HEK293 (cell line): ENCODE measurements around the gene ERBB2.

Source experiments
- CTCF ChIA-PET: fragments of 350-600 bp; formaldehyde crosslinking; extraction: SDS; loops from one replicate; lab custom pipeline; 2021; ENCODE audit warnings: antibody characterized with exemption; lab: Yijun Ruan, JAX
- POLR2A ChIA-PET: fragments of 300-600 bp; formaldehyde crosslinking; extraction: SDS; loops from one replicate; lab custom pipeline; 2020; ENCODE audit warnings: antibody characterized with exemption, inconsistent platforms; lab: Yijun Ruan, JAX
- H3K27ac ChIP-seq: fragments of 200-500 bp; sonication (Bioruptor generic); 2 replicates; pipeline ENCODE4 v1.5.1; 2014; ENCODE audit warnings: low read depth, low read length, control low read depth, inconsistent platforms; ENCODE audit errors: extremely low read depth
- H3K36me3 ChIP-seq, 2 experiments: fragments of 200-500 bp in 1 of 2; sonication (Bioruptor generic) in 1 of 2; 1 replicate in 1 of 2; 2 replicates in 1 of 2; pipeline ENCODE4 v1.5.1; 2014 to 2017; ENCODE audit warnings: inconsistent platforms in 2 of 2, low read length in 2 of 2; ENCODE audit not compliant: control insufficient read depth in 2 of 2, insufficient read depth in 1 of 2
- H3K4me1 ChIP-seq: fragments of 200-500 bp; sonication (Bioruptor generic); 2 replicates; pipeline ENCODE4 v1.5.1; 2014; ENCODE audit warnings: mild to moderate bottlenecking, low read length, inconsistent platforms; ENCODE audit not compliant: control insufficient read depth, insufficient read depth
- H3K4me3 ChIP-seq: 2 replicates; pipeline ENCODE4 v1.5.1; 2011; ENCODE audit warnings: low read depth, mild to moderate bottlenecking, control low read depth, low read length, moderate library complexity
- H3K9me3 ChIP-seq: fragments of 200-500 bp; sonication (Bioruptor generic); 2 replicates; pipeline ENCODE4 v1.5.1; 2014; ENCODE audit warnings: low read depth, low read length, inconsistent platforms; ENCODE audit not compliant: control insufficient read depth, insufficient read depth
- BCL11B ChIP-seq: fragments of 450-650 bp; formaldehyde crosslinking; IDR thresholded peaks from 2 replicates; pipeline ENCODE4 v1.5.1; 2016; ENCODE audit warnings: low read depth, missing biosample characterization, missing genetic modification characterization
- GLIS2 ChIP-seq: fragments of 450-650 bp; formaldehyde crosslinking; IDR thresholded peaks from 2 replicates; pipeline ENCODE4 v1.5.1; 2016; ENCODE audit warnings: missing biosample characterization, missing genetic modification characterization
- KLF1 ChIP-seq: fragments of 450-650 bp; formaldehyde crosslinking; IDR thresholded peaks from 2 replicates; pipeline ENCODE4 v1.5.1; 2016; ENCODE audit warnings: missing biosample characterization, missing genetic modification characterization
- MEIS1 ChIP-seq: sonication (generic); formaldehyde crosslinking; IDR thresholded peaks from 2 replicates; pipeline ENCODE4 v1.8.1; 2022; ENCODE audit warnings: missing genetic modification reagents, mild to moderate bottlenecking, borderline replicate concordance
- OVOL3 ChIP-seq: fragments of 450-650 bp; formaldehyde crosslinking; IDR thresholded peaks from 2 replicates; pipeline ENCODE4 v1.5.1; 2016; ENCODE audit warnings: missing biosample characterization, missing genetic modification characterization
- TRIM28 ChIP-seq: IDR thresholded peaks from 2 replicates; pipeline ENCODE4 v1.6.1; 2011; ENCODE audit warnings: low read length, control low read depth, borderline replicate concordance
- ZBTB8A ChIP-seq: fragments of 450-650 bp; formaldehyde crosslinking; IDR thresholded peaks from 2 replicates; pipeline ENCODE4 v1.5.1; 2016; ENCODE audit warnings: missing biosample characterization, missing genetic modification characterization
- ZNF146 ChIP-seq: fragments of 450-650 bp; formaldehyde crosslinking; IDR thresholded peaks from 2 replicates; pipeline ENCODE4 v1.5.1; 2016; ENCODE audit warnings: missing biosample characterization, missing genetic modification characterization
- ZNF416 ChIP-seq: fragments of 450-650 bp; formaldehyde crosslinking; IDR thresholded peaks from 2 replicates; pipeline ENCODE4 v1.5.1; 2016; ENCODE audit warnings: missing biosample characterization, missing genetic modification characterization
- ZNF433 ChIP-seq: fragments of 450-650 bp; formaldehyde crosslinking; IDR thresholded peaks from 2 replicates; pipeline ENCODE4 v1.5.1; 2016; ENCODE audit warnings: missing biosample characterization, missing genetic modification characterization, low read depth
- ZNF792 ChIP-seq: fragments of 450-650 bp; formaldehyde crosslinking; IDR thresholded peaks from 2 replicates; pipeline ENCODE4 v1.5.1; 2016; ENCODE audit warnings: missing biosample characterization, missing genetic modification characterization
- TF ChIP-seq, protein P1 (sequence below): fragments of 450-650 bp; formaldehyde crosslinking; IDR thresholded peaks from 2 replicates; pipeline ENCODE4 v1.5.1; 2016; ENCODE audit warnings: missing biosample characterization, missing genetic modification characterization
- TF ChIP-seq, protein P2 (sequence below): fragments of 450-650 bp; formaldehyde crosslinking; IDR thresholded peaks from 2 replicates; pipeline ENCODE4 v1.5.1; 2016; ENCODE audit warnings: missing biosample characterization, missing genetic modification characterization
- TF ChIP-seq, protein P3 (sequence below): fragments of 450-650 bp; formaldehyde crosslinking; IDR thresholded peaks from 2 replicates; pipeline ENCODE4 v1.5.1; 2016; ENCODE audit warnings: missing biosample characterization, missing genetic modification characterization
- TF ChIP-seq, protein P4 (sequence below): fragments of 450-650 bp; formaldehyde crosslinking; IDR thresholded peaks from 2 replicates; pipeline ENCODE4 v1.5.1; 2016; ENCODE audit warnings: missing biosample characterization, missing genetic modification characterization
- TF ChIP-seq, protein P5 (sequence below): fragments of 450-650 bp; formaldehyde crosslinking; IDR thresholded peaks from 2 replicates; pipeline ENCODE4 v1.5.0; 2017; ENCODE audit warnings: missing biosample characterization, missing genetic modification characterization, borderline replicate concordance
- TF ChIP-seq, protein P6 (sequence below): fragments of 450-650 bp; formaldehyde crosslinking; IDR thresholded peaks from 2 replicates; pipeline ENCODE4 v1.5.1; 2016; ENCODE audit warnings: missing biosample characterization, missing genetic modification characterization, low read depth

The ERBB2 gene

DNA sequence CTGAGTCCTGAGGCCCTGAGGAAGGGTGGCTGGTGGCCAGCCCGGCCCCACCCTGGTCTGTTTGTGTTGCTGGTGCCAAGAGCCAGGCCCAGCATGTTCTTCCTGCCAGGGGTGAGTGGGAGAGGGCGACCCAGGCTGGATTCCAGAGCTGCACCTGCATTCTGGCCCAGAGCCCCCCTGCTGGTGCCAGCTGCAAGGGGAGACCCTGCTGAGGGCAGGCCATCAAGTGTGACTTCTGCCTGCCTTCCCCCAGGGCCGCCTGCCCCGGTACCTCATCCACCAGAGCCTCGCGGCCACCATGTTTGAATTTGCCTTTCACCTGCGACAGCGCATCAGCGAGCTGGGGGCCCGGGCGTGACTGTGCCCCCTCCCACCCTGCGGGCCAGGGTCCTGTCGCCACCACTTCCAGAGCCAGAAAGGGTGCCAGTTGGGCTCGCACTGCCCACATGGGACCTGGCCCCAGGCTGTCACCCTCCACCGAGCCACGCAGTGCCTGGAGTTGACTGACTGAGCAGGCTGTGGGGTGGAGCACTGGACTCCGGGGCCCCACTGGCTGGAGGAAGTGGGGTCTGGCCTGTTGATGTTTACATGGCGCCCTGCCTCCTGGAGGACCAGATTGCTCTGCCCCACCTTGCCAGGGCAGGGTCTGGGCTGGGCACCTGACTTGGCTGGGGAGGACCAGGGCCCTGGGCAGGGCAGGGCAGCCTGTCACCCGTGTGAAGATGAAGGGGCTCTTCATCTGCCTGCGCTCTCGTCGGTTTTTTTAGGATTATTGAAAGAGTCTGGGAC lies 37.1 kb upstream of the ERBB2 start (continued):
- TF ChIP-seq, protein P1, sequence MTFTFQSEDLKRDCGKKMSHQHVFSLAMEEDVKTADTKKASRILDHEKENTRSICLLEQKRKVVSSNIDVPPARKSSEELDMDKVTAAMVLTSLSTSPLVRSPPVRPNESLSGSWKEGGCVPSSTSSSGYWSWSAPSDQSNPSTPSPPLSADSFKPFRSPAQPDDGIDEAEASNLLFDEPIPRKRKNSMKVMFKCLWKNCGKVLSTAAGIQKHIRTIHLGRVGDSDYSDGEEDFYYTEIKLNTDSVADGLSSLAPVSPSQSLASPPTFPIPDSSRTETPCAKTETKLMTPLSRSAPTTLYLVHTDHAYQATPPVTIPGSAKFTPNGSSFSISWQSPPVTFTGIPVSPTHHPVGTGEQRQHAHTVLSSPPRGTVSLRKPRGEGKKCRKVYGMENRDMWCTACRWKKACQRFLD (tag by site-specific recombination) = no peak
- no peak for TF ChIP-seq ZNF416
- no peak for TF ChIP-seq ZNF792 (tag by site-specific recombination)
- TF ChIP-seq, protein P2, sequence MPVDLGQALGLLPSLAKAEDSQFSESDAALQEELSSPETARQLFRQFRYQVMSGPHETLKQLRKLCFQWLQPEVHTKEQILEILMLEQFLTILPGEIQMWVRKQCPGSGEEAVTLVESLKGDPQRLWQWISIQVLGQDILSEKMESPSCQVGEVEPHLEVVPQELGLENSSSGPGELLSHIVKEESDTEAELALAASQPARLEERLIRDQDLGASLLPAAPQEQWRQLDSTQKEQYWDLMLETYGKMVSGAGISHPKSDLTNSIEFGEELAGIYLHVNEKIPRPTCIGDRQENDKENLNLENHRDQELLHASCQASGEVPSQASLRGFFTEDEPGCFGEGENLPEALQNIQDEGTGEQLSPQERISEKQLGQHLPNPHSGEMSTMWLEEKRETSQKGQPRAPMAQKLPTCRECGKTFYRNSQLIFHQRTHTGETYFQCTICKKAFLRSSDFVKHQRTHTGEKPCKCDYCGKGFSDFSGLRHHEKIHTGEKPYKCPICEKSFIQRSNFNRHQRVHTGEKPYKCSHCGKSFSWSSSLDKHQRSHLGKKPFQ (tag by site-specific recombination) = no peak
- TF ChIP-seq, protein P3, sequence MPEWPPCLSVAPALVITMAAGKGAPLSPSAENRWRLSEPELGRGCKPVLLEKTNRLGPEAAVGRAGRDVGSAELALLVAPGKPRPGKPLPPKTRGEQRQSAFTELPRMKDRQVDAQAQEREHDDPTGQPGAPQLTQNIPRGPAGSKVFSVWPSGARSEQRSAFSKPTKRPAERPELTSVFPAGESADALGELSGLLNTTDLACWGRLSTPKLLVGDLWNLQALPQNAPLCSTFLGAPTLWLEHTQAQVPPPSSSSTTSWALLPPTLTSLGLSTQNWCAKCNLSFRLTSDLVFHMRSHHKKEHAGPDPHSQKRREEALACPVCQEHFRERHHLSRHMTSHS (tag by site-specific recombination) = no peak
- TF ChIP-seq MEIS1 (CRISPR knock-in tag) = no peak
- no peak for TF ChIP-seq ZNF433
- TF ChIP-seq ZBTB8A = no peak
- peak; percentile 69 for TF ChIP-seq GLIS2 (tag by site-specific recombination)
- TF ChIP-seq, protein P4, sequence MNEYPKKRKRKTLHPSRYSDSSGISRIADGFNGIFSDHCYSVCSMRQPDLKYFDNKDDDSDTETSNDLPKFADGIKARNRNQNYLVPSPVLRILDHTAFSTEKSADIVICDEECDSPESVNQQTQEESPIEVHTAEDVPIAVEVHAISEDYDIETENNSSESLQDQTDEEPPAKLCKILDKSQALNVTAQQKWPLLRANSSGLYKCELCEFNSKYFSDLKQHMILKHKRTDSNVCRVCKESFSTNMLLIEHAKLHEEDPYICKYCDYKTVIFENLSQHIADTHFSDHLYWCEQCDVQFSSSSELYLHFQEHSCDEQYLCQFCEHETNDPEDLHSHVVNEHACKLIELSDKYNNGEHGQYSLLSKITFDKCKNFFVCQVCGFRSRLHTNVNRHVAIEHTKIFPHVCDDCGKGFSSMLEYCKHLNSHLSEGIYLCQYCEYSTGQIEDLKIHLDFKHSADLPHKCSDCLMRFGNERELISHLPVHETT = no peak
- TF ChIP-seq, all 188 proteins: peak for 6

DNA sequence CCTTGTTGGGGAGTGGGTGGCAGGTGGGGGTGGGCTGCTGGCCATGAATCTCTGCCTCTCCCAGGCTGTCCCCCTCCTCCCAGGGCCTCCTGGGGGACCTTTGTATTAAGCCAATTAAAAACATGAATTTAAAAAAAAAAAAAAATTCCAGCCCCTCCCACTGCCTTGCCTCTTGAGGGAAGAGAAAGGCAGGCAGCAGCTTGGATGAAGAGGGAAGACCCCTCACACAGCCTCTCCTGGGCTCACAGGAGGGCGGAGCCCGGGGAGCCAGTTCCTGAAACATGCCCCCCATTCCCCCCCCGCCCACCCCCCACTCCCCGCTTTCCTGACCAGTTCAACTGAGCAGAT lies 36.5 kb upstream of the ERBB2 start:
- CTCF ChIA-PET = interaction anchor here (0.6 to 11.6 kb wide), 4 partner anchors 9 to 406 kb away, joined by 3 to 168 read pairs (median 8); partner anchors contain the start of gene PPP1R1B
- H3K9me3 ChIP-seq = no peaks in the 10 kb centered on the region

More for the DNA sequence above, 36.5 kb upstream of the ERBB2 start:
- H3K36me3 ChIP-seq = peaks cover 3 to 45% of the 10 kb centered on the region in 2 experiments; a peak in 1 of 3 replicates
- H3K4me3 ChIP-seq = no peak overlapping the region
- POLR2A ChIA-PET = interaction anchor here (0.6 to 2.1 kb wide), 4 partner anchors 9 to 463 kb away, joined by 3 to 5 read pairs (median 4); partner anchors contain the start of genes ERBB2, PGAP3 and RPL19
- no peak overlapping the region for H3K27ac ChIP-seq
- TF ChIP-seq BCL11B (tag by site-specific recombination) (no peak), KLF1 (no peak), MEIS1 (CRISPR knock-in tag) (no peak), TRIM28 (no peak), ZNF146 (tag by site-specific recombination) (no peak), OVOL3 (tag by site-specific recombination) (no peak)
- TF ChIP-seq, protein P5, sequence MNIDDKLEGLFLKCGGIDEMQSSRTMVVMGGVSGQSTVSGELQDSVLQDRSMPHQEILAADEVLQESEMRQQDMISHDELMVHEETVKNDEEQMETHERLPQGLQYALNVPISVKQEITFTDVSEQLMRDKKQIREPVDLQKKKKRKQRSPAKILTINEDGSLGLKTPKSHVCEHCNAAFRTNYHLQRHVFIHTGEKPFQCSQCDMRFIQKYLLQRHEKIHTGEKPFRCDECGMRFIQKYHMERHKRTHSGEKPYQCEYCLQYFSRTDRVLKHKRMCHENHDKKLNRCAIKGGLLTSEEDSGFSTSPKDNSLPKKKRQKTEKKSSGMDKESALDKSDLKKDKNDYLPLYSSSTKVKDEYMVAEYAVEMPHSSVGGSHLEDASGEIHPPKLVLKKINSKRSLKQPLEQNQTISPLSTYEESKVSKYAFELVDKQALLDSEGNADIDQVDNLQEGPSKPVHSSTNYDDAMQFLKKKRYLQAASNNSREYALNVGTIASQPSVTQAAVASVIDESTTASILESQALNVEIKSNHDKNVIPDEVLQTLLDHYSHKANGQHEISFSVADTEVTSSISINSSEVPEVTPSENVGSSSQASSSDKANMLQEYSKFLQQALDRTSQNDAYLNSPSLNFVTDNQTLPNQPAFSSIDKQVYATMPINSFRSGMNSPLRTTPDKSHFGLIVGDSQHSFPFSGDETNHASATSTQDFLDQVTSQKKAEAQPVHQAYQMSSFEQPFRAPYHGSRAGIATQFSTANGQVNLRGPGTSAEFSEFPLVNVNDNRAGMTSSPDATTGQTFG (tag by site-specific recombination) = no peak
- TF ChIP-seq, protein P6, sequence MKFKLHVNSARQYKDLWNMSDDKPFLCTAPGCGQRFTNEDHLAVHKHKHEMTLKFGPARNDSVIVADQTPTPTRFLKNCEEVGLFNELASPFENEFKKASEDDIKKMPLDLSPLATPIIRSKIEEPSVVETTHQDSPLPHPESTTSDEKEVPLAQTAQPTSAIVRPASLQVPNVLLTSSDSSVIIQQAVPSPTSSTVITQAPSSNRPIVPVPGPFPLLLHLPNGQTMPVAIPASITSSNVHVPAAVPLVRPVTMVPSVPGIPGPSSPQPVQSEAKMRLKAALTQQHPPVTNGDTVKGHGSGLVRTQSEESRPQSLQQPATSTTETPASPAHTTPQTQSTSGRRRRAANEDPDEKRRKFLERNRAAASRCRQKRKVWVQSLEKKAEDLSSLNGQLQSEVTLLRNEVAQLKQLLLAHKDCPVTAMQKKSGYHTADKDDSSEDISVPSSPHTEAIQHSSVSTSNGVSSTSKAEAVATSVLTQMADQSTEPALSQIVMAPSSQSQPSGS (tag by site-specific recombination) = no peak
- H3K4me1 ChIP-seq = peaks cover 9% of the 10 kb centered on the region
